PC-3 (cell line): ENCODE measurements around the gene UBE2R2.
"Not testable (repeated sequence)": the region's sequence is repeated elsewhere in the genome, so short reads cannot be mapped to it uniquely, and the experiment has no call there.

ENCODE experiments used
- CTCF ChIP-seq: fragments of 300-600 bp; sonication (generic); conservative IDR thresholded peaks from 2 replicates; pipeline ENCODE4 v1.5.1; 2017; ENCODE audit warnings: antibody characterized with exemption, low read depth, mild to moderate bottlenecking, low read length
- EZH2 ChIP-seq: fragments of 300-600 bp; sonication (generic); IDR thresholded peaks from one replicate; pipeline ENCODE4 v1.6.1; 2017; ENCODE audit warnings: antibody characterized with exemption, mild to moderate bottlenecking, low read length; ENCODE audit not compliant: unreplicated experiment

- not testable (repeated sequence) for TF ChIP-seq CTCF, EZH2
These were observed 12.8 kb upstream of the UBE2R2 start for GRCh38 chr9:33804196-33804595.
